Fibroblast of the aortic adventitia (primary cell): Measurements from ENCODE around the gene MMP20. TPM values are rescaled to one million over a fixed set of nuclear protein-coding genes. Genes with fewer than 3 reads are reported as not detected.
"Not testable (repeated sequence)": the region's sequence is repeated elsewhere in the genome, so short reads cannot be mapped to it uniquely, and the experiment has no call there.

ENCODE experiments used
- DNase-seq: peaks from one replicate; pipeline ENCODE4 v3.0.0-alpha.2; 2010; ENCODE audit warnings: low read depth
- H3K4me3 ChIP-seq: 2 replicates; pipeline ENCODE4 v1.5.1; 2011; ENCODE audit warnings: low read depth, mild to moderate bottlenecking, control low read depth, low read length, moderate library complexity
- total RNA-seq: library from RNA; depleted of rRNA; stranded (reverse); fragments of >200 nt; gene quantifications from 2 replicates; pipeline ENCODE4 v1.2.3, GENCODE V29; 2012; ENCODE audit warnings: low replicate concordance
- TF ChIP-seq, protein P1 (sequence below): IDR thresholded peaks from 2 replicates; pipeline ENCODE4 v1.5.1; 2011; ENCODE audit warnings: mild to moderate bottlenecking, low read length, control low read depth, inconsistent platforms; ENCODE audit not compliant: insufficient read depth

MMP20 gene
- total RNA-seq, 1 donor, result not detected

DNA sequence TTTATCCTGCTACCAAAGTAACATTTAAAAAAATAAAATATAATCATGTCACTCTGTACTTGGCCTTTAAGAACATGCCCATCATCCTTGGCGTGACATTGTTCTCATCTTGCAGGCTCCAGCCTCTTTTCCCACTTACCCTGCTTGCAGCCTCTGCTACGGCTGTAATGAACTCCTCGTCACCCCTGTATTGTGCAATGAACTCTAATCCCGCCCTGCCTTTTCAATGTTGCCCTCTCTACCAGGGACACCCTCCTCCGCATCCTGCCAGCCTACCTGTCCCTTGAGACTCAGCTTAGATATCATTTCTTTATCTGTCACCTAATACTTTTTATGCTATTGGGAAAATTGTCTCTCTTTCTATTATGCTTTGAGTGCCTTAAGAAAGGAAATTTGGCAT lies 12.6 kb upstream of the MMP20 start:
- DNase-seq, result no peak
- TF ChIP-seq, protein P1, sequence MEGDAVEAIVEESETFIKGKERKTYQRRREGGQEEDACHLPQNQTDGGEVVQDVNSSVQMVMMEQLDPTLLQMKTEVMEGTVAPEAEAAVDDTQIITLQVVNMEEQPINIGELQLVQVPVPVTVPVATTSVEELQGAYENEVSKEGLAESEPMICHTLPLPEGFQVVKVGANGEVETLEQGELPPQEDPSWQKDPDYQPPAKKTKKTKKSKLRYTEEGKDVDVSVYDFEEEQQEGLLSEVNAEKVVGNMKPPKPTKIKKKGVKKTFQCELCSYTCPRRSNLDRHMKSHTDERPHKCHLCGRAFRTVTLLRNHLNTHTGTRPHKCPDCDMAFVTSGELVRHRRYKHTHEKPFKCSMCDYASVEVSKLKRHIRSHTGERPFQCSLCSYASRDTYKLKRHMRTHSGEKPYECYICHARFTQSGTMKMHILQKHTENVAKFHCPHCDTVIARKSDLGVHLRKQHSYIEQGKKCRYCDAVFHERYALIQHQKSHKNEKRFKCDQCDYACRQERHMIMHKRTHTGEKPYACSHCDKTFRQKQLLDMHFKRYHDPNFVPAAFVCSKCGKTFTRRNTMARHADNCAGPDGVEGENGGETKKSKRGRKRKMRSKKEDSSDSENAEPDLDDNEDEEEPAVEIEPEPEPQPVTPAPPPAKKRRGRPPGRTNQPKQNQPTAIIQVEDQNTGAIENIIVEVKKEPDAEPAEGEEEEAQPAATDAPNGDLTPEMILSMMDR, result no peak
- no peak overlapping the region for H3K4me3 ChIP-seq

DNA sequence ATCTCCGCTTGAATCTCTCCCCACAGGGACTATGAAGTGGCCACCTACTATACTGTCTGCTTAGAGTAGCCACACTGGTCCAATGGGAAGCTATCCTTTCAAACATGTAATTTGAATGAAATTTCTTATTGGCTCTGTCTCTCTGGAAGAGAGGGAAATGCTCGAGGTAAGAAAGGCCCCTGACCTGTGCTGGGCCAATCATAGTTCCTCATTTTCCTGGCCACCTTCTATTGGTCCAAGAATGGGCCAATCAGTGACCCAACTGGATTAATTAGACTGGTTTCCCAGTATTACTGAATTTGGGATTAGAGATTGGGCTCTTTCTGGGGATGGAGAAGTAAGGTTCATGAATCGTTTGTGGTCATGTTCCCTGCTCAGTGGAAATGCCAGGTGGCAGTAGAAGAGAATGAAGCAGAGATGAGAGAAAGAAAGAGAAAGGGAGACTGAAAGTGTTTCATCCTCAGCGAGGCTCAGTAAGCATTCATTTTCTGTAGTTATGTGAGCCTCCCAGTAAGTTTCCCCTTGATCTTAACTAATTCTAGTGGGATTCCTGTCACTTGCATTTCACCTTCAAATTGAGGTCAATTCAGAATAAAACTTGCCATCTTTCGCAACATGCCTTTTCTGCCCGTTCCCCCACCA lies 8.4 kb upstream of the MMP20 start:
- TF ChIP-seq, protein P1, result no peak
- DNase-seq, result no peak
- H3K4me3 ChIP-seq, result no peak overlapping the region

DNA sequence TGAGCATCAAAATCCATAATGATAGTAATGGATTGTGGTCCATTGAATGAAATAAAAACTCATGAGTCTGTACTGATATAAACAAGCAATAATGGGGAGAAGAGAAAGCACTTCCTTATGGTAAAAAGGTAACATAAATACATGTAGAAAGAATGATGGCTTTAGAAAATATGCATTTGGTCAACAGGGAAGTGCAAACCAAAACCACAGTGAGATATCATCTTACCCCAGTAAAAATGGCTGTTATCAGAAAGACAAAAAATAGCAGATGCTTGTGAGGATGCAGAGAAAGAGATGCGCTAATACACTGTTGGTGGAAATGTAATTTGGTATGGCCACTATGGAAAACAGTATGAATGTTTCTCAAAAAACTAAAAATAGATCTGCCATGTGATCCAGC lies 6.9 kb upstream of the MMP20 start:
- DNase-seq, result no peak
- TF ChIP-seq, protein P1, result no peak
- no peak overlapping the region for H3K4me3 ChIP-seq

DNA sequence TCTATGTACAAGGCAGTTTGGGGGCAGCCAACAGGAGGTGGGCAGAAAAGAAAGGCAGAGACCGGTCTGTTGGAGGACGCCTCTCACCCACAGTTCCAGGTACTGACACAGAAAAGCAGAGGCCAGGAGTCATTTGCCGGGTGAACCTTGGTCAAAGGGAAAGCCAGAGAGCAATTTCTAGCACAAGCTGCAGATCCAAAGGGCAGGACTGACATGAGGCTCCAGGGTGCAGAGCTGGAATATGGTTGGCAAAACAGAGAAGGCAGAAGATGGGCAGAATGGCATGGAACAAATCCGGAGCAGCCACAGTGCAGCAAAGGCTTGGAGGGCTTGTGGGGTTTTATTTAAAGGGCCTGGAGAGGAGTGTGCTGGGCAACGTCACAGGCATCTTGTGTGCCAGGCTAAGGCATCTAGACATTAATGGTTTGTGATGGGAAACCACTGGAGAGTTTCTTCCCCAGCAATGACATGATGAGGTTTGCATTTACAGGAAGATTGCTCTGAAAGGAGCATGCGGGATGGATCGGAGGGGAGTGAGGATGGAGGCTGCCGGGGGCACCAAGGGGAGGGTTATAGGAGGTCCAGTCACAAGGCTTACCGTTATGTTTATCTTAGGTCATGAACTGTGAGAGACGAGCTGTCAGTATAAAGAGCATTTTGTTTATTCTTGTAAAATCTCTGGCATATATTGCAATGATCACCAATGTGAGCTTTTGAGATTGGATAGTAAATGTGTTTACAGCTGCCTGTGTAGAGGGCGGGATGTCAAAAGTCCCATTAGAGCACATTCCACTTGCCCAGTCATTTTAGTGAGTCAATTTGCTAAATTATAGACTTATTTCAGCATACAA lies 5.7 kb upstream of the MMP20 start:
- TF ChIP-seq, protein P1, result no peak
- no peak overlapping the region for H3K4me3 ChIP-seq
- DNase-seq, result no peak

DNA sequence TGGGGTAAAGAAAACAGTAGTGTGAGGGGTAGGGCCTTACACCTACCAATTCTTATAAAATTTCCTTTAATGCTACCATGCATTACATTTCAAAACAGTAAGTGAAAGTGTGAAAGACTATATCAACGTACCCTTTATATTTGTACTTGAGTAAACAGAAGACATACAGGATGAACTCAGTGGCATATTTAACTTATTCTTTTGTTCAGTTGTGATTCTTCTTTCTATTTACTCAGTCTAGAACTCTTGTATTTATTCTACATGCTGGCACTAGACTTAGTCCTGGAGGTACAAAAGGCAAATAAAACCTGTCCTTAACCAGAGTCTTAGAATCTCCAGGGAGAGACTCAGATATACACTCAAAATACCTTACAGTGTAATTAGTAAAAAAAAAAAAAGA lies 4.8 kb upstream of the MMP20 start:
- not testable (repeated sequence) for DNase-seq, H3K4me3 ChIP-seq

DNA sequence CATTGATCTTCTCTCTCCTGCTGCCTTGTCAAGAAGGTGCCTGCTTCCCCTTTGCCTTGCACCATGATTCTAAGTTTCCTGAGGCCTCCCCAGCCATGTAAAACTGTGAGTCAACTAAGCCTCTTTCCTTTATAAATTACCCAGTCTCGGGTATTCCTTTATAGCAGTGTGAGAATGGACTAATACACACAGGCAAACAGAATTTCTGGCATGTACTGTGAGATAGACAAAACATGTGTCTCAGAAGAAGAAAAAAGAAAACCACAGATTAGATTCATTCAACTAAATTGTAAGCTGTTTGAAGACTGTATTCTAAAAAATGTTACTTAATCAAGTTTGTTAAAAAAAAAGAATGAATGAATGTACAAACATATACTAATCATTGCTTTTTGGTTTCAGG lies 1.5 kb upstream of the MMP20 start:
- H3K4me3 ChIP-seq, result no peak overlapping the region
- DNase-seq, result no peak
- TF ChIP-seq, protein P1, result no peak

DNA sequence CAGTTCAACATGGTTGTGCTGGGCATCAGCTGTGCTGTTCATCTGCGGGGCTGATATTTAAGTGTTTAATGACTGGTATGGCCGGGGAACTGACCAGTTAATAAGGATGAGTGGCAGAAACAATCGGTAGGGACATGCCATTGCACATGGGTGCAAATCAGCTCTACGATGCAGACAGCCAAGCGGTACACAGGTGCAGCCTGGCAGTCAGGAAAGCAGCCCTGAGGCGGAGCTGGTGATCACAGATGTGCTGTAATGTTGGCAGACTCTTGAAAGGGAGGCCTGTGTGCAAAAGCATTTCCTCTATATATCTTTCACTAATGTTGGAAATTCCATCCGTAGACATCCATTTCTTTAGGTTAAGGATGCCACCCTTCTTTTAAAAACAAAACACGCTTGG lies 1.1 kb downstream of the MMP20 start:
- no peak for DNase-seq
- TF ChIP-seq, protein P1, result no peak
- H3K4me3 ChIP-seq, result no peak overlapping the region
